SK-N-SH treated with all-trans-retinoic acid at 6 μM for 48 hours (cell line): ENCODE data around the gene LRRC9.

Experiments
- ATAC-seq: fragments of 200-7000 bp; cut with Tn5 transposase; 3 replicates; pipeline ENCODE4 v1.9.1; 2020; ENCODE audit warnings: mild to moderate bottlenecking, moderate library complexity
- ARNTL ChIP-seq: fragments of 450-650 bp; formaldehyde crosslinking; IDR thresholded peaks from 2 replicates; pipeline ENCODE4 v1.5.0; 2020; ENCODE audit warnings: low read depth, mild to moderate bottlenecking, moderate library complexity, borderline replicate concordance
- BACH2 ChIP-seq: fragments of 250-450 bp; sonication (Bioruptor Pico); IDR thresholded peaks from 2 replicates; pipeline ENCODE4 v1.9.0; 2021; ENCODE audit warnings: mild to moderate bottlenecking, borderline replicate concordance
- CREB5 ChIP-seq: fragments of 250-450 bp; sonication (Bioruptor Pico); IDR thresholded peaks from 2 replicates; pipeline ENCODE4 v1.5.1; 2020; ENCODE audit warnings: low read depth, mild to moderate bottlenecking, moderate library complexity
- CSDC2 ChIP-seq: fragments of 250-450 bp; sonication (Bioruptor Pico); IDR thresholded peaks from 2 replicates; pipeline ENCODE4 v1.5.0; 2020; ENCODE audit warnings: mild to moderate bottlenecking, moderate library complexity
- ESRRG ChIP-seq: fragments of 250-450 bp; sonication (Bioruptor Pico); IDR thresholded peaks from 2 replicates; pipeline ENCODE4 v1.6.1; 2021; ENCODE audit warnings: mild to moderate bottlenecking
- GLIS3 ChIP-seq: fragments of 250-450 bp; sonication (Bioruptor Pico); IDR thresholded peaks from 2 replicates; pipeline ENCODE4 v1.5.0; 2020; ENCODE audit warnings: mild to moderate bottlenecking, moderate library complexity
- ISL1 ChIP-seq: fragments of 250-450 bp; sonication (Bioruptor Pico); IDR thresholded peaks from 2 replicates; pipeline ENCODE4 v2.1.2; 2022; ENCODE audit warnings: mild to moderate bottlenecking, moderate library complexity
- POU6F1 ChIP-seq: fragments of 250-450 bp; sonication (Bioruptor Pico); IDR thresholded peaks from 2 replicates; pipeline ENCODE4 v1.8.0; 2021; ENCODE audit warnings: low read depth, mild to moderate bottlenecking, moderate library complexity, borderline replicate concordance
- PPARA ChIP-seq: fragments of 250-450 bp; sonication (Bioruptor Pico); IDR thresholded peaks from 2 replicates; pipeline ENCODE4 v1.5.0; 2020; ENCODE audit warnings: mild to moderate bottlenecking, borderline replicate concordance
- RARB ChIP-seq: fragments of 250-450 bp; sonication (Bioruptor Pico); IDR thresholded peaks from 2 replicates; pipeline ENCODE4 v1.8.0; 2021; ENCODE audit warnings: mild to moderate bottlenecking, moderate library complexity
- TCF4 ChIP-seq: fragments of 250-450 bp; sonication (Bioruptor Pico); IDR thresholded peaks from 2 replicates; pipeline ENCODE4 v1.8.0; 2021; ENCODE audit warnings: mild to moderate bottlenecking, moderate library complexity, borderline replicate concordance
- TOX ChIP-seq: fragments of 250-450 bp; sonication (Bioruptor Pico); IDR thresholded peaks from 2 replicates; pipeline ENCODE4 v1.8.0; 2021; ENCODE audit warnings: mild to moderate bottlenecking, moderate library complexity, borderline replicate concordance
- ZC3H10 ChIP-seq: fragments of 250-450 bp; sonication (Bioruptor Pico); IDR thresholded peaks from 2 replicates; pipeline ENCODE4 v1.5.1; 2021; ENCODE audit warnings: mild to moderate bottlenecking, moderate library complexity
- ZFP3 ChIP-seq: fragments of 250-450 bp; sonication (Bioruptor Pico); IDR thresholded peaks from 2 replicates; pipeline ENCODE4 v1.5.0; 2020; ENCODE audit warnings: mild to moderate bottlenecking, moderate library complexity
- ZFP30 ChIP-seq: fragments of 450-650 bp; formaldehyde crosslinking; IDR thresholded peaks from 2 replicates; pipeline ENCODE4 v1.5.0; 2022; ENCODE audit warnings: mild to moderate bottlenecking, moderate library complexity
- ZNF565 ChIP-seq: fragments of 450-650 bp; formaldehyde crosslinking; conservative IDR thresholded peaks from 2 replicates; pipeline ENCODE4 v1.5.0; 2020; ENCODE audit warnings: low read depth, mild to moderate bottlenecking, moderate library complexity
- ZNF70 ChIP-seq: fragments of 450-650 bp; formaldehyde crosslinking; IDR thresholded peaks from 2 replicates; pipeline ENCODE4 v1.5.0; 2020; ENCODE audit warnings: mild to moderate bottlenecking, moderate library complexity
- ZNF8 ChIP-seq: fragments of 450-650 bp; formaldehyde crosslinking; IDR thresholded peaks from 2 replicates; pipeline ENCODE4 v1.5.0; 2020; ENCODE audit warnings: mild to moderate bottlenecking, moderate library complexity
- TF ChIP-seq, protein P1 (sequence below): fragments of 250-450 bp; sonication (Bioruptor Pico); IDR thresholded peaks from 2 replicates; pipeline ENCODE4 v1.5.1; 2021; ENCODE audit warnings: mild to moderate bottlenecking, moderate library complexity
- TF ChIP-seq, protein P2 (sequence below): fragments of 250-450 bp; sonication (Bioruptor Pico); IDR thresholded peaks from 2 replicates; pipeline ENCODE4 v1.5.0; 2020; ENCODE audit warnings: mild to moderate bottlenecking, moderate library complexity

The LRRC9 gene

DNA sequence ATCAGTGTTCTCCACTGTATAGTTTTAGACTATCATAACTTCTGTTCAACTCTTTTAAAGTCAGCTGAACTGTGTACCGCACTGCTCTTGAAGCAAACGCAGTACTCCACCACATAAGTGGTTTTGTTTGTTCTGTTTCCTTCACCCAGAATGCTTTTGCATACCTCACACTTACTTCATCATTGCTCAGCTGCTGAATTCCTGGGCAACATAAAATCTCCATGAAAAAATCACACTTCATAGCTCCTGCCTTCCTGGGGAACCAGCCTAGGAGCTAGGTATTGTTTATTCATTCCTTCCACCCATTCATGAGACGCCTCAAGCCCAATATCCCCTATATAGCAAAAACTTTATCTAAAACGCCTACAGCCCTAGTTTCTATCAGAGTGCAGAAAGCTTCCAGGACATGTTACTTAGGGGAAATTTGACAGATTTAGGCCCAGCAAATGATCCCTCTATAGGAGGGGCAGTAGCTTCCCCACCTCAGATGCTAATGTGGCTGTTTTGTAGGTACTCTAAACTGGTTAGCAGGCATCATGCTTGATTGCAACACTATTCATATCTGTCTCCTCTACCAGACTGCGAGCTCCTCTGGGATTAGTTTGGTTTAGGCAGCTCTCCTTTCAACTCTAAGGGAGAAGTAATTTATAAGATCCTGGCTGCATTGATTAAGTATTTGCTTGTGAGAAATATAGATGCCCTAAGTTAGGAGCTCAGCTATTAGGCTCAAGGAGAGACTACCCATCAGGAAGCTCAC is 44.5 kb downstream of the LRRC9 start:
- ATAC-seq: peak; percentile 21

GRCh38 chr14:59969319-59969718 is 49.4 kb downstream of the LRRC9 start:
- TF ChIP-seq ZNF565 (CRISPR knock-in tag) (no peak), TOX (CRISPR knock-in tag) (no peak), TCF4 (CRISPR knock-in tag) (no peak), POU6F1 (CRISPR knock-in tag) (no peak), ZNF70 (CRISPR knock-in tag) (no peak), CSDC2 (CRISPR knock-in tag) (no peak), ZC3H10 (CRISPR knock-in tag) (no peak), ZNF8 (no peak), PPARA (CRISPR knock-in tag) (no peak), ZFP30 (no peak), CREB5 (CRISPR knock-in tag) (no peak), RARB (CRISPR knock-in tag) (no peak)
- no peak for ATAC-seq

More for the DNA sequence above, 44.5 kb downstream of the LRRC9 start:
- TF ChIP-seq CSDC2 (CRISPR knock-in tag): no peak
- TF ChIP-seq, protein P1, sequence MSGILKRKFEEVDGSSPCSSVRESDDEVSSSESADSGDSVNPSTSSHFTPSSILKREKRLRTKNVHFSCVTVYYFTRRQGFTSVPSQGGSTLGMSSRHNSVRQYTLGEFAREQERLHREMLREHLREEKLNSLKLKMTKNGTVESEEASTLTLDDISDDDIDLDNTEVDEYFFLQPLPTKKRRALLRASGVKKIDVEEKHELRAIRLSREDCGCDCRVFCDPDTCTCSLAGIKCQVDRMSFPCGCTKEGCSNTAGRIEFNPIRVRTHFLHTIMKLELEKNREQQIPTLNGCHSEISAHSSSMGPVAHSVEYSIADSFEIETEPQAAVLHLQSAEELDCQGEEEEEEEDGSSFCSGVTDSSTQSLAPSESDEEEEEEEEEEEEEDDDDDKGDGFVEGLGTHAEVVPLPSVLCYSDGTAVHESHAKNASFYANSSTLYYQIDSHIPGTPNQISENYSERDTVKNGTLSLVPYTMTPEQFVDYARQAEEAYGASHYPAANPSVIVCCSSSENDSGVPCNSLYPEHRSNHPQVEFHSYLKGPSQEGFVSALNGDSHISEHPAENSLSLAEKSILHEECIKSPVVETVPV: no peak
- no peak for TF ChIP-seq ZNF565 (CRISPR knock-in tag)
- TF ChIP-seq ISL1: no peak
- no peak for TF ChIP-seq ESRRG (CRISPR knock-in tag)
- no peak for TF ChIP-seq ZNF70 (CRISPR knock-in tag)
- no peak for TF ChIP-seq ARNTL (CRISPR knock-in tag)
- TF ChIP-seq ZC3H10 (CRISPR knock-in tag): no peak
- TF ChIP-seq TOX (CRISPR knock-in tag): no peak

- ATAC-seq: no peak
- no peak for TF ChIP-seq GLIS3 (CRISPR knock-in tag)
- no peak for TF ChIP-seq ZNF565 (CRISPR knock-in tag)
- no peak for TF ChIP-seq ZFP3 (CRISPR knock-in tag)
- TF ChIP-seq ZNF70 (CRISPR knock-in tag): no peak
- no peak for TF ChIP-seq BACH2
- no peak for TF ChIP-seq TOX (CRISPR knock-in tag)
- TF ChIP-seq, protein P2, sequence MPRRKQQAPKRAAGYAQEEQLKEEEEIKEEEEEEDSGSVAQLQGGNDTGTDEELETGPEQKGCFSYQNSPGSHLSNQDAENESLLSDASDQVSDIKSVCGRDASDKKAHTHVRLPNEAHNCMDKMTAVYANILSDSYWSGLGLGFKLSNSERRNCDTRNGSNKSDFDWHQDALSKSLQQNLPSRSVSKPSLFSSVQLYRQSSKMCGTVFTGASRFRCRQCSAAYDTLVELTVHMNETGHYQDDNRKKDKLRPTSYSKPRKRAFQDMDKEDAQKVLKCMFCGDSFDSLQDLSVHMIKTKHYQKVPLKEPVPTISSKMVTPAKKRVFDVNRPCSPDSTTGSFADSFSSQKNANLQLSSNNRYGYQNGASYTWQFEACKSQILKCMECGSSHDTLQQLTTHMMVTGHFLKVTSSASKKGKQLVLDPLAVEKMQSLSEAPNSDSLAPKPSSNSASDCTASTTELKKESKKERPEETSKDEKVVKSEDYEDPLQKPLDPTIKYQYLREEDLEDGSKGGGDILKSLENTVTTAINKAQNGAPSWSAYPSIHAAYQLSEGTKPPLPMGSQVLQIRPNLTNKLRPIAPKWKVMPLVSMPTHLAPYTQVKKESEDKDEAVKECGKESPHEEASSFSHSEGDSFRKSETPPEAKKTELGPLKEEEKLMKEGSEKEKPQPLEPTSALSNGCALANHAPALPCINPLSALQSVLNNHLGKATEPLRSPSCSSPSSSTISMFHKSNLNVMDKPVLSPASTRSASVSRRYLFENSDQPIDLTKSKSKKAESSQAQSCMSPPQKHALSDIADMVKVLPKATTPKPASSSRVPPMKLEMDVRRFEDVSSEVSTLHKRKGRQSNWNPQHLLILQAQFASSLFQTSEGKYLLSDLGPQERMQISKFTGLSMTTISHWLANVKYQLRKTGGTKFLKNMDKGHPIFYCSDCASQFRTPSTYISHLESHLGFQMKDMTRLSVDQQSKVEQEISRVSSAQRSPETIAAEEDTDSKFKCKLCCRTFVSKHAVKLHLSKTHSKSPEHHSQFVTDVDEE: no peak
- TF ChIP-seq TCF4 (CRISPR knock-in tag): no peak
- TF ChIP-seq ZFP30: no peak
- TF ChIP-seq, protein P1: no peak
Observed at GRCh38 chr14:59981564-59981963, 61.6 kb downstream of the LRRC9 start.
